Ectodermal cell (in vitro differentiated cells): ENCODE measurements around the gene CD6.

ENCODE experiments used
- H3K27ac ChIP-seq: 2 replicates; pipeline ENCODE4 v1.7.0; 2013; ENCODE audit warnings: mild to moderate bottlenecking, low read depth, low read length; ENCODE audit not compliant: insufficient read depth, poor library complexity, severe bottlenecking
- H3K27me3 ChIP-seq: 2 replicates; pipeline ENCODE4 v1.7.0; 2013; ENCODE audit warnings: mild to moderate bottlenecking, low read length; ENCODE audit not compliant: insufficient read depth, control insufficient read depth, poor library complexity, severe bottlenecking
- H3K36me3 ChIP-seq: one replicate; pipeline ENCODE4 v1.7.0; 2013; ENCODE audit warnings: low read length; ENCODE audit not compliant: control insufficient read depth, insufficient read depth
- H3K4me1 ChIP-seq: one replicate; pipeline ENCODE4 v1.7.0; 2013; ENCODE audit warnings: low read length; ENCODE audit not compliant: control insufficient read depth, insufficient read depth
- H3K4me3 ChIP-seq: 2 replicates; pipeline ENCODE4 v1.7.0; 2013; ENCODE audit warnings: low read depth, low read length, control low read depth; ENCODE audit not compliant: insufficient read depth
- H3K9me3 ChIP-seq: 2 replicates; pipeline ENCODE4 v1.7.0; 2013; ENCODE audit warnings: mild to moderate bottlenecking, low read length, moderate library complexity; ENCODE audit not compliant: control insufficient read depth
- whole genome bisulfite sequencing, 2 experiments: methylation state at CpG; one replicate each; pipeline ENCODE4 v1.1.7; 2013; ENCODE audit warnings: missing lambda C conversion rate in 2 of 2; 5-methylcytosine and 5-hydroxymethylcytosine counted together

The CD6 gene

GRCh38 chr11:60927061-60927592 lies 44.4 kb upstream of the CD6 start:
- no peak overlapping the region for H3K27ac ChIP-seq
- 94% methylated on average over 8 of the region's 8 CpGs for WGBS, 2 experiments
- H3K4me1 ChIP-seq = peaks cover 16% of the 10 kb centered on the region
- peaks cover 35% of the 10 kb centered on the region for H3K36me3 ChIP-seq
- H3K27me3 ChIP-seq = peaks cover 3% of the 10 kb centered on the region
- H3K4me3 ChIP-seq = no peak overlapping the region
- H3K9me3 ChIP-seq = no peaks in the 10 kb centered on the region

- no peak overlapping the region for H3K4me3 ChIP-seq
- H3K9me3 ChIP-seq = no peaks in the 10 kb centered on the region
- no peak overlapping the region for H3K27ac ChIP-seq
- H3K36me3 ChIP-seq = peaks cover 36% of the 10 kb centered on the region
- 91% methylated on average over 16 of the region's 16 CpGs for WGBS, 2 experiments
- peaks cover 3% of the 10 kb centered on the region for H3K27me3 ChIP-seq
- peaks cover 17% of the 10 kb centered on the region for H3K4me1 ChIP-seq
Observed at GRCh38 chr11:60927600-60927999, 43.9 kb upstream of the CD6 start.

- Histone ChIP-seq H3K9me3 (no peaks in the 10 kb centered on the region), H3K4me1 (peaks cover 22% of the 10 kb centered on the region), H3K4me3 (no peak overlapping the region), H3K36me3 (peaks cover 36% of the 10 kb centered on the region), H3K27ac (no peak overlapping the region), H3K27me3 (peaks cover 3% of the 10 kb centered on the region)
- 95 to 96% methylated on average over 20 of the region's 20 CpGs for WGBS, 2 experiments
Observed at GRCh38 chr11:60928563-60929001, 42.9 kb upstream of the CD6 start.

- Histone ChIP-seq H3K27ac (no peak overlapping the region), H3K27me3 (no peaks in the 10 kb centered on the region), H3K4me3 (no peak overlapping the region), H3K36me3 (peaks cover 42% of the 10 kb centered on the region), H3K9me3 (no peaks in the 10 kb centered on the region), H3K4me1 (peaks cover 17% of the 10 kb centered on the region)
- WGBS, 2 experiments = 88 to 93% methylated on average over 4 of the region's 4 CpGs
Observed at GRCh38 chr11:60929764-60930163, 41.7 kb upstream of the CD6 start.

- WGBS, 2 experiments = 94% methylated on average over 4 of the region's 4 CpGs
- Histone ChIP-seq H3K27me3 (no peaks in the 10 kb centered on the region), H3K36me3 (peaks cover 42% of the 10 kb centered on the region), H3K4me3 (no peak overlapping the region), H3K27ac (no peak overlapping the region), H3K9me3 (no peaks in the 10 kb centered on the region), H3K4me1 (peaks cover 14% of the 10 kb centered on the region)
Observed at GRCh38 chr11:60930394-60930793, 41.1 kb upstream of the CD6 start.

GRCh38 chr11:60931917-60932316 lies 39.6 kb upstream of the CD6 start:
- H3K36me3 ChIP-seq = peaks cover 42% of the 10 kb centered on the region

GRCh38 chr11:60932605-60933356 lies 38.7 kb upstream of the CD6 start:
- WGBS, 2 experiments = 54 to 68% methylated on average over 4 to 5 of the region's 5 CpGs
- H3K36me3 ChIP-seq = peaks cover 40% of the 10 kb centered on the region
- H3K9me3 ChIP-seq = no peaks in the 10 kb centered on the region
- no peaks in the 10 kb centered on the region for H3K27me3 ChIP-seq
- peak overlapping the region; percentile 84 for H3K27ac ChIP-seq
- H3K4me3 ChIP-seq = no peak overlapping the region
- peaks cover 6% of the 10 kb centered on the region for H3K4me1 ChIP-seq

More at GRCh38 chr11:60931917-60932316, 39.6 kb upstream of the CD6 start:
- H3K9me3 ChIP-seq = no peaks in the 10 kb centered on the region
- H3K4me1 ChIP-seq = peaks cover 6% of the 10 kb centered on the region
- H3K27ac ChIP-seq = no peak overlapping the region
- H3K4me3 ChIP-seq = no peak overlapping the region
- WGBS, 2 experiments = 88 to 91% methylated on average over 9 of the region's 9 CpGs
- H3K27me3 ChIP-seq = no peaks in the 10 kb centered on the region

- H3K27ac ChIP-seq = no peak overlapping the region
- H3K36me3 ChIP-seq = peaks cover 36% of the 10 kb centered on the region
- no peaks in the 10 kb centered on the region for H3K27me3 ChIP-seq
- H3K9me3 ChIP-seq = no peaks in the 10 kb centered on the region
- WGBS, 2 experiments = 94% methylated on average over 37 of the region's 37 CpGs
- peaks cover 6% of the 10 kb centered on the region for H3K4me1 ChIP-seq
- no peak overlapping the region for H3K4me3 ChIP-seq
Observed at GRCh38 chr11:60933416-60934123, 37.9 kb upstream of the CD6 start.

- Histone ChIP-seq H3K4me3 (no peak overlapping the region), H3K4me1 (peaks cover 6% of the 10 kb centered on the region), H3K27ac (no peak overlapping the region), H3K36me3 (peaks cover 29% of the 10 kb centered on the region), H3K27me3 (no peaks in the 10 kb centered on the region), H3K9me3 (no peaks in the 10 kb centered on the region)
- 95% methylated on average over 57 of the region's 57 CpGs for WGBS, 2 experiments
Observed at GRCh38 chr11:60934124-60934789, 37.2 kb upstream of the CD6 start.
